ENCODE data around the gene AGTPBP1.

Gene AGTPBP1

DNA sequence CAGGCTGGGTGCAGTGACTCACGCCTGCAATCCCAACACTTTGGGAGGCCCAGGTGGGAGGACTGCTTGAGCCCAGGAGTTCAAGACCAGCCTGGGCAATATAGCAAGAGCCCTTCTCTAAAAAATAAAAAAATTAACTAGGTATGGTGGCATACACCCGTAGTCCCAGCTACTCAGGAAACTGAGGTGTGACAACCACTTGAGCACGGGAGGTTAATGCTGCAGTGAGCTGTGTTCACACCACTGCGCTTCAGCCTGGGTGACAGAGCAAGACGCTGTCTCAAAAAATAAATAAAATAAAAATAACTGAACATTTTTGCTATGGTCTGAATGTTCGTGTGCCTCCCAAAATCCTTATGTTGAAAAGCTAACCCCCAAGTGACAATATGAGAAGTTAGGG, 24.5 kb downstream of the AGTPBP1 start:
- DNase-seq (ENCODE audit: low read depth), result no peak

DNA sequence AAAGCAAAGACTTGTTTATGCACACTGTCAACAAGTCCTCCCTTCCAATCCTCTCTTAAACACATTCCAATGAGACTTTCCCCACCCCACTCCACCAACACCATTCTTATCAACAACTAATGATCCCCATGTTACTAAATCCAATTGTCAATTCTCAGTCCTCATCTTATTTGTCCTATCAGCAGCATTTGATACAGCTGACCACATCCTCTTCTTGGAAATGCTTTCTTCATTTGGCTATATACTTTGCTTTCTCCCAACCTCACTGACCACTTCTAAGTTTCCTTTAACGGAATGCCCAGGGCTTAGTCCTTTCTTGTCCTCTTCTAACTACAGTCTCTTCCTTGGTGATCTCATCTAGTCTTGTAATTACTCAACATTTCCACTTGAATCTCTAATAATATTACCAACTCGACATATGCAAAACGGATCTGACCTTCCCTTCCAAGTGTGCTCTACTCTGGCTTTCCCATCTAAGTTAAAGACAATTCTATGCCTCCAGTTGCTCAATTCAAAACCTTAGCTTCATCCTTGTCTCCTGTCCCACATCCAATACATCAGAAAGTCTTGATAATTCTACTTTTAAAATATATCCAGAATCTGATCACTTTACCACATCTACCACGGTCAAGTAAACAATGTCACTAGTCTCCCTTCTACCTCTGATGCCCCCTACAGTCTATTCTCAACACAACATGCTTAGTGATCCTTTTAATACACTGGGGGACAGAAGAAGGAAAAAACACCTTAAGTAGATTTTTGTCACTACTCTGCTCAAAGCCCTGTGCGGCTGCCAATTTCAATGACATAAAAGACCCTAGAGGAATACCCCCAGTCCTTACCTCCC, 25.5 kb downstream of the AGTPBP1 start:
- DNase-seq (ENCODE audit: low read depth), result no peak

DNA sequence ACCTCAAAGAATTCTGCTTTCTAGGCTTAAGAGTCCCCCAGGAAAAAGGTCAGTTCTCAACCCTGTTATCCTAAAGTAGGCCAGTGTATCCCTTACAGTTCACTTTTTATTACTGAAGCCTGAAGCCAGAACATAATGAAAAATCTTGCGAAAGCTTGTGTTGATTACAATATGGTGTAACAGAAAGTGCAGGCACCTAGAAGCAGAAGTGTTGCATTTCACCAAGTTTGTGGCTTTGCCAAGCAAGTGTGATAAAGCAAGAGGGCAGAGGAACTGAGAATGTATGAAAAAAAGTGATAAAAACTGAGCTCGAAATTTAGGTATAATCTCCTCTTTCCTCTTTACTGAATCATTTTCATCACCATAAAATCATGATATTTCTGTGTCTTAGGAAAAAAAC, 26.2 kb downstream of the AGTPBP1 start:
- peak; percentile 27 for DNase-seq (ENCODE audit: low read depth)

DNA sequence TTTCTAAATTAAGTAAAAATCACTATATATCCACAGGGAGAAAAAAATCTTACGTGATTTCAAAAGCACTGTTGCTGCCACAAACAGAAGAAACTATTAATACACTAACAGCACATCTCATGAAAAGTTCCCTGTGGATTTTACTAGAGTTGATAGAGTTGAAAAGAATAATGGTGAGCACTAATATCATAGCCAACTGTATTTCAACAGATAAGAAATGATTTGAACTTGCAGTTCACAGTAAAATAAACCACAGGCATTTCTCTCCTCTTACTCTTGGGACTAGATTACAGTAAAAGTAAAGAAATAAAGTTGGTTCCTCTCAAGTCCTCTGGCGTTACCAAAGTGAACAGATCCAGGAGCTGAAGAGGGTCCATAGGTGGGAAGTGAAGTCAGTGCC, 27.9 kb downstream of the AGTPBP1 start:
- DNase-seq (ENCODE audit: low read depth), result no peak

DNA sequence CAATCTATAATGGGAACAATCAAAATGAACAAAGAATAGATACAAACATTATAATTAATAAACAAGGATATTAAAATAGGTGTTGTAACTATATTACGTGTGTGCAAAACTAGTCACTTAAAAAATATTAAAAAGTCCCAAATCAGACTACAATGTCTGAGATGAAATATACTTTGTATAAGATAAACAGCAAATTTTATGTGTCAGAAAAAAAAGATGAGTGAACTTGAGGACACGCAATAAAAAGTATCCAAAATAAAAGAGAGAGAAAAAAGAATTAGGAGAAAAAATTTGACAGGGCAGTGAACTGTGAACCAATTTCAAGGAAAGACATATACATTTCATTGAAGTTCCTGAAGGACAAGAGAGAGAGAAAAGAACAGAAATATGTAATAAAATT, 37.0 kb downstream of the AGTPBP1 start:
- no peak for DNase-seq (ENCODE audit: low read depth)

DNA sequence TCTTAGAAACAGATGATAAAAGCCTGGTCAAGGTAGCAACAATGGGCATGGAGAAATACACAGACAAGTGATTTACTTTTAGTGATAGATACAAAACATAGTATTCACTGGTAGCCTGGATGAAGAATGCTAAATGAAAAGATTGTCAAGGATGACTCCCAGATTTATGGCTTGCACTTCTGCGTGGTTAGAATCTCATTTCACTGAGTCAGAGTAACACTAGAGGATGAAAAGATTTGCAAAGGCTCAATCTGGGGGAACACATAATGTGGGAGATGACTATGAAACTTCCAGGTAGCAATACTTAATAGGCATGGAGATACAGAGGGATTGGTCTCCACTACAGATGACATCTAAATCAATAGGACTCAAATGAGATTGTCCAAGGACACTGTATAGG, 38.4 kb downstream of the AGTPBP1 start:
- no peak for DNase-seq (ENCODE audit: low read depth)

DNA sequence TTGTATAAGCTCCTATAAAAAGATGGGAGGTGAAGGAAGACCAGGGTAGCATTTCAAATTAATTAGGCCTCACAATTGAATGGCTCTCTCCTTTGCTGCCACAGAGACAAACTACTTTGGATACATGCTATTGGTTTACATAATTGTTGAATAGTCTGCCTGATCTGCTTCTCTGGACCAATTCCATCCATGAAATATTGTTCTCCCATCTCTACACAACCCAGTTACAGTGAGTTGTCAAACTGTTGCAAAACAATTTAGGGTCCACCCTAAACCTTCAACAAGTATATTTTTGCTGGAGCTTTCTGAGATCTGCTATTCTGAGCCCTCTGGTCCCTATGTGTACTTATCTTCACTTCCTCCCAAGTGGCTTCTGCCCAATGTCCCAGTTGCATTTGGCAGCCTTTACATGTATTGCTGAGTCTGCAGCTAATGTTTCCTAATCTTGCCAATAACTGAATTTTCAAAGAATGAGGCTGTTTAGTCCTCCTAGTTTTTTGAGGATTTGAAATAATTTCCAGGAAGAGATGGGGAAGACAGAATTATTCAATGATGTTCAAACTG, 38.9 kb downstream of the AGTPBP1 start:
- peak; percentile 21 for DNase-seq (ENCODE audit: low read depth)

DNA sequence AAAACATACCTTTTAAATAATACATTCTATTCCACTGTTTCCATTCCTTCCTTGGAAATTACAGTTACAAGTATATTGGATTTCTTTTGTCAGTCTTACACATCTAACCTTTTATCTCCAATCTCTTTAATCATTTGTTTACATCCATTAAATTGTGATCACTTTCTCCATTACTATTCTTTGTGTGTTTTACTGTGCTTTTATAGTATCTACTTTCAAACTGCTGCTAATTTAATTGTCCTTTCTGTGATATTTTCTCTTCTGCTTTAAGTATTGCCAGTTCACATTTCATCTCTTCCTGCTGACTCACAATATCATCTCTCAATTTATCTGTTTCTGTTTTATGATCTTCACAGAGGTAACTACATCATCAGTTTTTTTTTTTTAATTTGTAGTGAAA, 39.6 kb downstream of the AGTPBP1 start:
- no peak for DNase-seq (ENCODE audit: low read depth)

DNA sequence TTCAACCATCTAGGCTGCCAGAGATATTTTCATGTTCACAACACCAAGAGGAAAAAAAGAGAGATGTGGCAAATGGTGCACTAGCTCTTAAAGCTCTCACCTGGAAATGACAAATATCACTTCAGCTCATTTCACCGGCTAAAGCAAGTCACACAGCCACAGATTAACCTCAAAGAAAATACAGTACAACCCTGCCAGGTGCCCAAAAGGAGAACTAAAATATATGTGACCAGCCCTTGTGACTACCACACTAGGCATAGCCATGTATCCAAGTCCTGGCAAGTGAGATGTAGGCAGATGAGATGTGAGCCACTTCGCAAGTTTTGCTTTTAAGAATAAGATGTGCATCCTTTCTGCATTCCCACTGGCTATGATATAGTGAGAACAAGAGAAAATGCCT, 41.4 kb downstream of the AGTPBP1 start:
- no peak for DNase-seq (ENCODE audit: low read depth)

DNA sequence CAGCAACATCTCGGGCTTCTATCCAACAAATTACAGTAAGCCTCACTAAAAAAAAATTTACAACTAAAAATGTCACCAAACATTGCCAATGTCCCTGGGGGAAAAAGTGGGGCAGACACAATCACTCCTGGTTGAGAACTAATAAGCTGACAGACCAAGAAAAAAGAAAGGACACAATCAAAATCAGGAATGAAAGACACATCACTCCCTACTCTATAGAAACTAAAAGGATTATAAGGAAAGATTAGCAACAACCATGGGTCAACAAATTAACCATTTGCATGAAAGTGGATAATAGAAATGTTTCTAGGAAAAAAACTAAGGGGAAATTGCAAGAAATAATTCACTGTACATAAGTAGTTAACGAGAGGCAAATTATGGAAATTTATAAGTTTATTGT, 53.4 kb downstream of the AGTPBP1 start:
- DNase-seq (ENCODE audit: low read depth), result no peak

DNA sequence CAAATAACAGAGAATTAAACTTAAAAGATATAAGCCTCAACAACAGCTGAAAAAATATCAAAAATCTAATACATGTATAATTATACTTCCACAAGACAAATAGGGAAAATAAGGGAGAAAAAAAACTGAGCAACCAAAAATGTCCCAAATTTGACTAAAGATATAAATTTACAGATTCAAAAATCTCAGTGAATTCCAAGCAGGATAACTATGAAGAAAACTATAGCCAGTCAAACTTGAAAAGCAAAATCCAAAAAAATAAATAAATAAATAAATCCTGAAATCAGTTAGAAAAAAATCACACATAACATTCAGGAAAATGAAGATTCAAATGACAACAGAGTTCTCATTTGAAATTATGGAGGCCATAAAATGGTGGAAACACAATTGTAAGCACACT, 56.7 kb downstream of the AGTPBP1 start:
- no peak for DNase-seq (ENCODE audit: low read depth)

DNA sequence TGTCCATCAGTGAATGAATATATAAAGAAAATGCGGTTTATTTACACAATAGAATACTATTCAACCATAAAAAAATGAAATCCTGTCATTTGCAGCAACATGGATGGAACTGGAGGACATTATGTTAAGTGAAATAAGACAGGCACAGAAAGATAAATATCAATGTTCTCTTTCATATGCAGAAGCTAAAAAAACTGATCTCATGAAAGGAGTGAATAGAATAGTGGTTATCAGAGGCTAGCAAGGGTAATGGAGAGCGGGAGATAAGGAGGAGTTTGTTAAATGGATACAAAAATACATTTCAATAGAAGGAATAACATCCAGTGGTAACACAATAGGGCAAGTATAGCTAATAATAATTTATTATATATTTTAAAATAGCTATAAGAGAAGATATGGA, 65.0 kb downstream of the AGTPBP1 start:
- DNase-seq (ENCODE audit: low read depth), result no peak

DNA sequence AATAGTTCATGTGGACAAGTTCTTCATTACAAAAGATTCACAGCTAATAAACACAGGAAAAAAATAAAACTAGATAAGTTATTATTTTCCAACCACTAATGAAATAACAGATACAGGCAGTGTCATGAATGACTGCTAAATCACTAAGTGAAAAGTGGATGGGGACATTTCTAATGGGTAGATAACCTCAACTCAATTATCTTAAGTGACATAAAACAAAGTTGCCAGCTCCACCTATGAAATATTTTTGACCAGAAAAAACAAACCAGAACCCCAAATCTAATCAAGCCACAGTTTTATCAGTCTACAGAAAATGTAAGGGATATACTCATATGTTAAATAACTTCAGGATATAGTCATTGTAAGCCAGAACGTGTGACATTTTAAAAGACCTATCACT, 74.4 kb downstream of the AGTPBP1 start:
- no peak for DNase-seq (ENCODE audit: low read depth)

DNA sequence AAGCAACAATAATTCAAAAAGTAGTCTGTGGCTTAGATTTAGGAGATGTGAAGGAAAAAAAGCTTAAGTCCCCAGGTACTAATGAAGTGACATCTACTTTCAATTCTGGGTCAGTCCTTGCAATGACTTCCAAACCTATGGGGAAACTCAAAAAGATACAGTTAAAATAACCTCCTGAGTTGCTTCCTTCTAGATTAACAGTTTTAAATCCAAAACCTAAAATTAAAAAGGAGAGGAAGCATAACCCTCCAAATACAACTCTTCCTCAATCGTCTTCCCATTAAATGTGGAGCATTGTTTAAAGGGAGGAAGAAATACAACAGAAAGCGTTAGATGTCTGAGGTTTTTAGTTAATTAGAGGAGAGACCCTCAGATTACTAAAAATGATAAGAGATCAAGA, 75.7 kb downstream of the AGTPBP1 start:
- DNase-seq (ENCODE audit: low read depth), result no peak

DNA sequence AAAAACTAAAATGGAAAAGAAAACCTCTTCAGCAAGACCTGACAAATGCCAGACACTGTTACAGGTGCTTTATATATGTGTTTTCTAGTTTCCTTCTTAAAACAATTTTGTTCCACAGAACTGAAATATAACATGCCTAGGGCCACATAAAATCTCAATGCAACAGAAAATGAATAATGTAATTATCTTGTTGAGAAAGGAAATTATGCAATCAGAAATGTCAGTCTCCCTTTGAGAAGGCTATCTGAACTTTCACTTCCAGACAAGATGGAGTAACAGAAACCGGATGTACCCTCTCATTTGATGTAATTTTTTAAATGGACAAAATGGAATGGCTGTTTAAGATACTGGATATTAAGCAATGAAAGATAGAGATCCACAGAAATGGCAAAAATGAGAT, 79.2 kb downstream of the AGTPBP1 start:
- no peak for DNase-seq (ENCODE audit: low read depth)

DNA sequence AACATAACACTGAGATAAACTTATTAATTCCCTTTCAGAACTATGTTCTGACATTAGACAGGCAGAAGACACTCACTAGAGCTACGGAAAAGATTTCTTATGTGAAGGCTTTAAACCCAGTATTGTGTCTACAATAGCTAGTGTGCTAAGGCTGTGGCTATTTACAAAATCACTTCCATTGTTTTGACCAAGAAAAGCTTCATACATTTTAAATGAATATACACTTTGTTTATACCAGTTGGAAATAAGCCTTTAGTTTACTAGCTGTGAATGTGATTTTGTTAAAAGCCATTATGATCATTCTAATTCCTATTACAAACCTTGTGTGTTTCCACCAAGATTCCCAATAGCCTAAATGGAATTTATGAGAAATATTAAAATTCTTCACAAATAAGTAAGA, 83.0 kb downstream of the AGTPBP1 start:
- no peak for DNase-seq (ENCODE audit: low read depth)

DNA sequence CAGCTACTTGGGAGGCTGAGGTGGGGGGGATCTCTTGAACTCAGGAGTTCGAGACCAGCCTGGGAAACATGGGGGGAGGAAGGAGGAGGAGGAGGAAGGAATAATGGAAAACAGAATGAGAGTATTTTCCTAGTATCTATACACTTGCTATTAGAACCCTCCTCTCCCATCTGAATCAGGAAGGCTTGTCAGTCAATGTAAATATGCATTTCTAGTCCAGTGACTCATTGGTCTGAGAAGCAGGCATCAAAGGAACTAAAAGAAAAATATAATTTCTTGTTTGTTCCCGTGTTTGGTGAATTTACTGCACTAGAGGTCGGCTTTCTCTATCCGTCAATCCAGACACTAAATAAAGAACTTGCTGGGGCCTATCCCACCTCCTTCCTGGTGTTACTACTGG, 88.6 kb downstream of the AGTPBP1 start:
- DNase-seq (ENCODE audit: low read depth), result no peak

DNA sequence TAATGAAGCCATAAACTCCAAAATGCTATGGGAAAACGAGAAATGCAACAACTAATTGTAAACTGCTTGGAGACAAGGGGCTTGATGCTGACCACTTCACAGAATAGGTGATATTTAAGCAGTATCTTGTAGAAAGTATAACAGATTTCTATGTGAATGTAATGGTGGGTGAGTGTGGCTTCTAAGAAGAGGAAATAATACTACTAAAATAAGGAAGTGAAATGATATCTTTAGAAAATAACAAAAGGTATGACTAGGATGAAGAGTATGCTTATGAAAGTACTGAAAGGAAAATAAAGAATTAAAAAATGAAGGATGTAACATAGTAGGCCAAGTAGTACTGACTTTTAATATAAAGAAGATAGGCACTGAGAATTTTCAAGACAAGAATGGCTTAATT, 94.2 kb downstream of the AGTPBP1 start:
- no peak for DNase-seq (ENCODE audit: low read depth)

DNA sequence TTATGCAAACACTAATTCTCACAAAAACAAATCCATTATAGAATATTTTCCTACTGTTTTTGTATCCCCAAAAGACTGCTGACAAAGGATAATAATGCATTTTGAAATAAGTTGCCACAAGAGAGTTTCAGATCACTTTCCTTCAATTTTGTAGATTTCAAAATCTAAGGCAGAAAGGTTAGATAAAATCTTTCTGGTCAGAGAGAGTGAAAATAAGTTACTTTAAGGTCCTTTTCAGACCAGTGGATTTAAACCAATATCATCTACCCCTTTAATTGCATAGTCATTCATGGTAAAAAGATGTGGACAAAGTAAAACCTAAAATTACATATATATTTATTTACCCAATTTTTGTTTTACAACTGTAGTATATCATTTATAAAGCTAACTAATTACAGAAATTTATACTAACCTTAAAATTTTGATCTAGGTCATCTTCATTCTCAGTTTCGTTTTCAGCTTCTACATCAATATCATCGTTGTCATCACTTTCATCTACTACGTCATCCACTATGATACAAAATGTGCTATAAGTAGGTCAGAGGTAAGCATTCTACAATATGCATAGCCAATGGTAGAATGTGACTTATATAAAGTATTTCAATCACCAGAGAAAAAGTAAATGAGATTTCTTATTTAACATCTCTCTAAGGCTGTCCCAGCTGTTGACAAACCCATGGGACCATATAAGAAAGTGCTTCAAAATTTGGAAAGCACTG, 95.7 kb downstream of the AGTPBP1 start:
- DNase-seq (ENCODE audit: low read depth), result no peak

DNA sequence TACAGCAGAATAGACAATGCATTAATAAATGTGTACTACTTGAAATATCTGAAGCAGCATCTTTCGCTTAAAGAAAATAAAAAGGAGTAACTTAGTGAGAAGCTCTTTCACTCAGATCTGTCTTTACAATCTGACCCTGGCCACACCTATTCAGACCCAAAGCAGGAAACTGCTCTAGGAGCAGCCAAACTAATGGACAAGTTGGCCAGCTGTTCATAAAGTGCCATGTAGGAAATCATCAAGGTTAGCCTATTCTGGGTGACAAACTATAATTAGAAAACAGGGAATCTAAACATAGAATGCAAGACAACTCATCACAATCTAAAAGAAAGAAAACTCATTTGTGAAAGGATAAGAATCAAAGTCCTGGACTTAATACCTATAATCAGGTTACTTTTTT, 101.3 kb downstream of the AGTPBP1 start:
- no peak for DNase-seq (ENCODE audit: low read depth)

DNA sequence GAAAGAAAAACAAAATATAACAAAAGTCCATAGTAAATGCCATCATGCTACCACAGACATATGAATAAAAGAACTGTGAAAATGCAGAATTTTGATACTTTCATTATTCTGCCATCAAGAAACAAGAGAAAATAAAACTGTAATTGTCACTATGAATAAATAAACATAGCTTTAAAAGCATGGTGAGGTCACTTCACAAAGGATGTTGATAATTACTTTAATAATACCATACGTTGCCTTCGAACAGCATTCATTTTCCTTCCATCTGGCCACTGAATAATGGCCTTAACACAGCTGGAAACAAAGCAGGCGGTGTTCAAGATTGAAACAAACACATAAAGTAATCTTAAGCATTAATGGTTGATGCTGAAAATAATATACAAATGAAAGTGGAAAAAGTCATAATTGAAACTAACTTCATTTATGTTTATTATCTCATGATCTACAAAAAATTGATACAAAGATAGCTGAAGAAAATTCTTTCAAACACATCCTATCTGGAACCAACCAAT, 102.0 kb downstream of the AGTPBP1 start:
- DNase-seq (ENCODE audit: low read depth), result no peak

DNA sequence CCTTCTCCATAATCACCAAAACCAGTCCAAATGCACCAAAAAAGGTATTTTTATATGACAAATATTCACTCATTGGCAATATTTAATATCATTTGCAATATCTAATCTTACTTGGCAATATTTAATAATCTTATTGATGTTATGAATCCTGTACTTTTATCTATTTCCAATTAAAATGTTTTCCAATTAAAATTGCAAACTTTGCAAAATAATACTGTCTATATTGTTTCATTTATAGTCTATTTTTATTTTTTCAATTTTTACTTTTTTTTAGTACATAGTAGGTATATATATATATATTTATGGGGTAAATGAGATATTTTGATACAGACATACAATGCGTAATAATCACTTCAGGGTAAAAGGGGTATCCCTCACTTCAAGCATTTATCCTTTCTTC, 109.9 kb downstream of the AGTPBP1 start:
- DNase-seq (ENCODE audit: low read depth), result no peak

DNA sequence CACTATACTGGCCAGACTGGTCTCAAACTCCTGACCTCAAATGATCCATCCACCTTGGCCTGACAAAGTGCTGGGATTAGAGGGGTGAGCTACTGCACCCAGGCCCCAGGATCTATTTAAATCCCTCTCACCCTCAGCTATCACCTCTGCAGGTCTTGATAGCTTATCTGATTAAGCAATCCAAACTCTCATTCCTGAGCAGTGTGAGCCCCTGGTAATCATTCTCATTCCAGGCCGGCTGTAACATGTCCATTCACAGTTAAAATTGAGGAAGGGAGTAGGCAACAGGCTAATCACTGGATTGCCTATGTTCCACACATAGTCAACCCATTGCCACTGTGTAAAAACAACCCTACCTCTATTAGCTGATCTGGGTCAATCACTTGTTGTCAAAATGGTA, 111.1 kb downstream of the AGTPBP1 start:
- DNase-seq (ENCODE audit: low read depth), result no peak
